GM12878 (cell line): ENCODE data around the gene THOC3. TPM values are rescaled to one million over a fixed set of nuclear protein-coding genes. Genes with fewer than 3 reads are reported as not detected.
A peak's percentile ranks its signal among the peaks of the same experiment; 100 is the strongest.
"Not testable (repeated sequence)": the region's sequence is repeated elsewhere in the genome, so short reads cannot be mapped to it uniquely, and the experiment has no call there.

Experiments
- ATAC-seq: fragments of 200-7000 bp; cut with Tn5 transposase; 3 replicates; pipeline ENCODE4 v1.9.1; 2020; ENCODE audit warnings: mild to moderate bottlenecking, moderate library complexity
- Bru-seq: library from RNA; stranded (reverse); fragments of 400-500 nt; gene quantifications from one replicate; lab custom pipeline; 2021; lab: Mats Ljungman, UMichigan
- BruChase-seq, 2 experiments: library from RNA; stranded (reverse); fragments of 400-500 nt; gene quantifications; one replicate each; lab custom pipeline; 2021; lab: Mats Ljungman, UMichigan
- BruUV-seq: library from RNA; stranded (reverse); fragments of 400-500 nt; replicated peaks from 2 replicates; lab custom pipeline; 2021; lab: Mats Ljungman, UMichigan
- CTCF ChIA-PET: fragments of 300-600 bp; sonication (Branson Sonifier 250); formaldehyde crosslinking; extraction: SDS; loops from one replicate; lab custom pipeline; 2021; ENCODE audit warnings: inconsistent platforms; lab: Yijun Ruan, JAX
- POLR2A ChIA-PET: fragments of 350-600 bp; formaldehyde crosslinking; extraction: SDS; loops from one replicate; lab custom pipeline; 2021; ENCODE audit warnings: inconsistent platforms; lab: Charles Lee
- RAD21 ChIA-PET: fragments of 300-600 bp; sonication (Branson Sonifier 250); formaldehyde crosslinking; loops from one replicate; lab custom pipeline; 2023; ENCODE audit warnings: antibody characterized with exemption; ENCODE audit not compliant: unreplicated experiment; lab: Charles Lee
- SMC1A ChIA-PET: fragments of 300-600 bp; sonication (Branson Sonifier 250); formaldehyde crosslinking; loops from one replicate; lab custom pipeline; 2023; ENCODE audit not compliant: unreplicated experiment, uncharacterized antibody; lab: Charles Lee
- DNase-seq: peaks from one replicate; pipeline ENCODE4 v3.0.0-alpha.2; 2011; ENCODE audit warnings: low read depth, low spot score
- FAIRE-seq: peaks from 3 replicates; lab custom pipeline; 2011; peaks lifted over from hg19 to GRCh38; lab: Jason Lieb, UNC
- H2AFZ ChIP-seq: 2 replicates; pipeline ENCODE4 v1.6.0; 2011; ENCODE audit warnings: low read depth, low read length, control low read depth; ENCODE audit not compliant: control insufficient read depth
- H3K27ac ChIP-seq: 2 replicates; pipeline ENCODE4 v1.5.1; 2011; ENCODE audit warnings: control low read depth; ENCODE audit not compliant: control insufficient read depth, insufficient read depth
- H3K27me3 ChIP-seq, 2 experiments: replicated peaks in 1 of 2; 2 replicates each; pipeline versions ENCODE4 v1.6.0 to v1.6.1; 2011; ENCODE audit warnings: low read length in 1 of 2; ENCODE audit not compliant: control insufficient read depth in 2 of 2, insufficient read depth in 2 of 2
- H3K36me3 ChIP-seq, 2 experiments: 2 replicates each; pipeline ENCODE4 v1.5.1; 2011; ENCODE audit warnings: low read length in 1 of 2; ENCODE audit not compliant: control insufficient read depth in 2 of 2, insufficient read depth in 2 of 2
- H3K4me1 ChIP-seq: 2 replicates; pipeline ENCODE4 v1.6.1; 2011; ENCODE audit warnings: mild to moderate bottlenecking, low read length, moderate library complexity, mixed read lengths; ENCODE audit not compliant: control insufficient read depth, insufficient read depth
- H3K4me2 ChIP-seq: 2 replicates; pipeline ENCODE4 v1.6.0; 2011; ENCODE audit warnings: control low read depth; ENCODE audit not compliant: control insufficient read depth, insufficient read depth
- H3K4me3 ChIP-seq: fragments of 200-600 bp; sonication (generic); 2 replicates; pipeline ENCODE4 v1.5.1; 2016
- H3K79me2 ChIP-seq: 2 replicates; pipeline ENCODE4 v1.6.0; 2011; ENCODE audit warnings: low read length; ENCODE audit not compliant: control insufficient read depth, insufficient read depth
- H3K9ac ChIP-seq: 2 replicates; pipeline ENCODE4 v1.8.0; 2011; ENCODE audit warnings: low read length, control low read depth, mixed read lengths; ENCODE audit not compliant: control insufficient read depth, insufficient read depth
- H3K9me3 ChIP-seq: replicated peaks from 3 replicates; pipeline ENCODE4 v1.5.1; 2011; ENCODE audit warnings: mild to moderate bottlenecking, low read length; ENCODE audit not compliant: control insufficient read depth, insufficient read depth
- H4K20me1 ChIP-seq: 2 replicates; pipeline ENCODE4 v1.6.0; 2011; ENCODE audit not compliant: control insufficient read depth, insufficient read depth
- HCFC1 ChIP-seq: fragments of 150-350 bp; IDR thresholded peaks from 2 replicates; pipeline ENCODE4 v1.6.1; 2014; ENCODE audit warnings: low read length
- IKZF1 ChIP-seq: fragments of 450-650 bp; conservative IDR thresholded peaks from 2 replicates; pipeline ENCODE4 v1.6.1; 2017; ENCODE audit warnings: antibody characterized with exemption, mild to moderate bottlenecking
- MXI1 ChIP-seq: fragments of 150-350 bp; IDR thresholded peaks from 2 replicates; pipeline ENCODE4 v1.6.1; 2011; ENCODE audit warnings: low read depth, mild to moderate bottlenecking, inconsistent platforms, low read length, improper control_type of control experiment
- NRF1 ChIP-seq: conservative IDR thresholded peaks from 2 replicates; pipeline ENCODE4 v1.6.1; 2011; ENCODE audit warnings: mild to moderate bottlenecking, low read depth, low read length, improper control_type of control experiment
- POLR2A ChIP-seq: IDR thresholded peaks from 2 replicates; pipeline ENCODE4 v1.6.1; 2011; ENCODE audit warnings: low read depth, mild to moderate bottlenecking, low read length
- SIX5 ChIP-seq: IDR thresholded peaks from 2 replicates; pipeline ENCODE4 v1.6.1; 2011; ENCODE audit warnings: mild to moderate bottlenecking, low read depth, low read length, moderate library complexity; ENCODE audit not compliant: severe bottlenecking
- YY1 ChIP-seq: IDR thresholded peaks from 2 replicates; pipeline ENCODE4 v1.6.1; 2011; ENCODE audit warnings: low read depth, mild to moderate bottlenecking, low read length
- WGBS: methylation state at CpG from one replicate; pipeline ENCODE4 v1.1.6; 2016; ENCODE audit warnings: low lambda C conversion rate; ENCODE audit not compliant: insufficient replicate concordance, insufficient coverage; ENCODE audit errors: missing lambda C conversion rate; 5-methylcytosine and 5-hydroxymethylcytosine counted together
- in situ Hi-C: fragments of 300-500 bp; cut with MboI; formaldehyde crosslinking; loops from 9 replicates; pipeline ENCODE4 v1.14.3; 2018; ENCODE audit warnings: mixed read lengths
- intact Hi-C: fragments of 100-400 bp; cut with micrococcal nuclease; formaldehyde crosslinking; loops from one replicate; pipeline ENCODE4 v1.14.2; 2022; ENCODE audit not compliant: unreplicated experiment
- long read RNA-seq, 2 experiments: library from polyadenylated mRNA; unstranded; transcript quantifications; one replicate each; pipeline ENCODE4 v2.0.0, GENCODE V29; 2019 to 2020
- polyA minus RNA-seq, 3 experiments: library from RNA; depleted of rRNA, polyadenylated mRNA; stranded (reverse); fragments of >200 nt; gene quantifications; 2 replicates each; pipeline ENCODE4 v1.2.3, GENCODE V29; 2011
- polyA plus RNA-seq, 11 experiments: library from polyadenylated mRNA; depleted of rRNA in 4 of 11; unstranded in 6 of 11; stranded (reverse) in 5 of 11; fragments of >200 nt; fragmentation: Nextera tagmentation in 4 of 11; fragmentation: Illumina TruSeq in 1 of 11; extraction: Ambion mirVana in 4 of 11; extraction: Trizol in 1 of 11; gene quantifications; 1 replicate in 1 of 11; 2 replicates in 10 of 11; pipeline versions ENCODE4 v1.2.1 to v1.2.3, GENCODE V29; 2011 to 2016; ENCODE audit warnings: inconsistent platforms in 2 of 11, missing spikeins in 2 of 11, low read depth in 1 of 11
- total RNA-seq, 4 experiments: library from RNA; depleted of rRNA in 3 of 4; stranded (reverse); fragments of >200 nt in 3 of 4; fragmentation: Illumina TruSeq in 1 of 4; extraction: Trizol in 1 of 4; gene quantifications; 2 replicates each; pipeline versions ENCODE4 v1.2.1 to v1.2.3, GENCODE V29; 2013 to 2021
- TF ChIP-seq, protein P1 (sequence below): fragments of 450-650 bp; conservative IDR thresholded peaks from 2 replicates; pipeline ENCODE4 v1.6.1; 2017; ENCODE audit warnings: mild to moderate bottlenecking, moderate library complexity

THOC3 gene, protein sequence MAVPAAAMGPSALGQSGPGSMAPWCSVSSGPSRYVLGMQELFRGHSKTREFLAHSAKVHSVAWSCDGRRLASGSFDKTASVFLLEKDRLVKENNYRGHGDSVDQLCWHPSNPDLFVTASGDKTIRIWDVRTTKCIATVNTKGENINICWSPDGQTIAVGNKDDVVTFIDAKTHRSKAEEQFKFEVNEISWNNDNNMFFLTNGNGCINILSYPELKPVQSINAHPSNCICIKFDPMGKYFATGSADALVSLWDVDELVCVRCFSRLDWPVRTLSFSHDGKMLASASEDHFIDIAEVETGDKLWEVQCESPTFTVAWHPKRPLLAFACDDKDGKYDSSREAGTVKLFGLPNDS
- 55.0 and 58.9 TPM in 2 replicates for total RNA-seq (2013; cell fraction: nucleolus; rRNA removed)
- 82.7 and 84.0 TPM in 2 replicates for total RNA-seq (2014; rRNA removed)
- 76.6 and 80.9 TPM in 2 replicates for total RNA-seq (2014; rRNA removed; fragmentation: Illumina TruSeq; extraction: Trizol)
- 82.7 and 82.9 TPM in 2 replicates for total RNA-seq (2021)
- polyA plus RNA-seq (2011; ENCODE audit: low read depth) = 51.0 TPM
- polyA plus RNA-seq (2011; rRNA removed) = 195 and 207 TPM in 2 replicates
- 131 and 135 TPM in 2 replicates for polyA plus RNA-seq (2011; cell fraction: cytosol; rRNA removed)
- 58.6 and 71.6 TPM in 2 replicates for polyA plus RNA-seq (2011; cell fraction: nucleus; rRNA removed)
- 38.4 and 55.1 TPM in 2 replicates for polyA plus RNA-seq (2012)
- 74.2 and 90.0 TPM in 2 replicates for polyA plus RNA-seq (2014; fragmentation: Illumina TruSeq; extraction: Trizol)
- polyA plus RNA-seq (2014; fragmentation: Nextera tagmentation; extraction: Ambion mirVana) = 10 to 100 TPM; 40.2 to 48.7 TPM
- 95.4 and 99.3 TPM in 2 replicates for polyA plus RNA-seq (2014; rRNA removed)
- polyA plus RNA-seq (2016; fragmentation: Nextera tagmentation; extraction: Ambion mirVana) = 100 to 1,000 TPM; 121 to 128 TPM
- 149 and 192 TPM in 2 replicates for polyA minus RNA-seq (2011; rRNA and poly(A)+ RNA removed)
- 28.1 and 32.6 TPM in 2 replicates for polyA minus RNA-seq (2011; cell fraction: cytosol; rRNA and poly(A)+ RNA removed)
- 25.9 and 38.2 TPM in 2 replicates for polyA minus RNA-seq (2011; cell fraction: nucleus; rRNA and poly(A)+ RNA removed)
- percentile 48 among the genes with signal in this experiment for Bru-seq, nascent RNA
- percentile 53 among the genes with signal in this experiment for BruChase-seq, experiment 1, labeled RNA remaining after a 6-hour chase
- BruChase-seq, experiment 2, labeled RNA remaining after a 2-hour chase = percentile 51 among the genes with signal in this experiment
- long read RNA-seq, experiment 1, transcript THOC3-208 (5 exons, 1,796 nt) = minor isoform, 5 of 132 reads
- long read RNA-seq, experiment 1, transcript THOC3-201 (6 exons, 1,589 nt) = major isoform, 96 of 132 reads
- long read RNA-seq, experiment 1, partial matches to known transcripts = 0 of 132 reads
- long read RNA-seq, experiment 1, other reads (novel, unspliced or antisense) = 31 of 132 reads
- long read RNA-seq, experiment 2, transcript THOC3-201 (6 exons, 1,589 nt) = major isoform, 577 of 667 reads
- long read RNA-seq, experiment 2, transcript THOC3-208 (5 exons, 1,796 nt) = minor isoform, 24 of 667 reads
- long read RNA-seq, experiment 2, partial matches to known transcripts = 8 of 667 reads
- long read RNA-seq, experiment 2, other reads (novel, unspliced or antisense) = 58 of 667 reads

DNA sequence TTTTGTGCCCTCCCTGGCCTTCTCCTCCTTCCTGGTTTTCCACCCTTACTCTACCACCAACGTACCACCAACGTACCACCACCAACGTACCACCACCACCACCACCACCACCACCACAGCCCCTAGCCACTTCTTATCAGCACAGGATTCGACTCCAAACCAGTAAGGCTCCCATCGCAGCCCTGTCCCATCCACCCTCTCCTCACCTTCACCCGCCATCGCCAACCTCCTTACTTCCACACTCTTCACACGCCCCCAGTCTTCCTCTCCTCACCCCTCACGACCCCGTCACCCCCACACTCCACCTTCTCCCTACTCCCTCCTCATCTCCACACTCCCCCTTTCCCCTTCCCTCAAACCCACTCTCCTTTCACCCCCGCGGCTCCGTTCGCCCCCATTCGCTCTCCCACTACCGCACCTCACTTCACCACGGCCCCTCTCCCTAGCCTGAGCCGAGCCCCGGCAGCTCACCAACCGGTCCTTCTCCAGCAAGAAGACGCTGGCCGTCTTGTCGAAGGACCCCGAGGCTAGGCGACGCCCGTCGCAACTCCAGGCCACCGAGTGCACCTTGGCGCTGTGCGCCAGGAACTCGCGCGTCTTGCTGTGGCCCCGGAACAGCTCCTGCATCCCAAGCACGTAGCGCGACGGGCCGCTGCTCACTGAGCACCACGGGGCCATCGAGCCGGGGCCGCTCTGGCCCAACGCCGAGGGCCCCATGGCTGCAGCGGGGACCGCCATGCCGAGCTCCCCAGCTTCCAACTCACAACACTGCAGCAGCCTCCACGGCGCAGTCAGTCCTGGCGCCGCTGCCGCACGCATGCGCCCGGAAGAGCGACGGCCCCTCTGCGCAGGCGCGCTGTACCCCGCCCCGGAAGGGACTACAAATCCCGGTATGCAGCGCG, at the start of gene THOC3:
Gene THOC3, minus strand, starts transcription at position 845 of the 902 bp plus-strand sequence. Its CDS starts 107 bp downstream, at position 738.
- WGBS = under 1% methylated on average over 39 of the region's 67 CpGs
- H3K27ac ChIP-seq, H3K4me2 ChIP-seq, H3K4me1 ChIP-seq, SMC1A ChIA-PET, H3K9me3 ChIP-seq, H3K36me3 ChIP-seq, intact Hi-C loops, H4K20me1 ChIP-seq, in situ Hi-C loops, POLR2A ChIA-PET, CTCF ChIA-PET, RAD21 ChIA-PET, H3K27me3 ChIP-seq, H3K9ac ChIP-seq, BruUV-seq, H3K79me2 ChIP-seq: not testable (repeated sequence)
- Histone ChIP-seq H2AFZ (peak within 1 kb of the TSS; percentile 47), H3K4me3 (peak within 1 kb of the TSS; percentile 87)
- FAIRE-seq (peak; percentile 85), ATAC-seq (peak; percentile 99), DNase-seq (peak; percentile 52)
- TF ChIP-seq YY1 (peak; percentile 48; the same call in 1 of the 2 replicates), IKZF1 (peak; percentile 42), POLR2A (peak; percentile 68), SIX5 (peak; percentile 12), MXI1 (0 out of 2 replicates have a peak, but pooled peaks have one; percentile 35), HCFC1 (peak; percentile 45; the same call in 1 of the 2 replicates), NRF1 (peak; percentile 46)
- TF ChIP-seq, protein P1, sequence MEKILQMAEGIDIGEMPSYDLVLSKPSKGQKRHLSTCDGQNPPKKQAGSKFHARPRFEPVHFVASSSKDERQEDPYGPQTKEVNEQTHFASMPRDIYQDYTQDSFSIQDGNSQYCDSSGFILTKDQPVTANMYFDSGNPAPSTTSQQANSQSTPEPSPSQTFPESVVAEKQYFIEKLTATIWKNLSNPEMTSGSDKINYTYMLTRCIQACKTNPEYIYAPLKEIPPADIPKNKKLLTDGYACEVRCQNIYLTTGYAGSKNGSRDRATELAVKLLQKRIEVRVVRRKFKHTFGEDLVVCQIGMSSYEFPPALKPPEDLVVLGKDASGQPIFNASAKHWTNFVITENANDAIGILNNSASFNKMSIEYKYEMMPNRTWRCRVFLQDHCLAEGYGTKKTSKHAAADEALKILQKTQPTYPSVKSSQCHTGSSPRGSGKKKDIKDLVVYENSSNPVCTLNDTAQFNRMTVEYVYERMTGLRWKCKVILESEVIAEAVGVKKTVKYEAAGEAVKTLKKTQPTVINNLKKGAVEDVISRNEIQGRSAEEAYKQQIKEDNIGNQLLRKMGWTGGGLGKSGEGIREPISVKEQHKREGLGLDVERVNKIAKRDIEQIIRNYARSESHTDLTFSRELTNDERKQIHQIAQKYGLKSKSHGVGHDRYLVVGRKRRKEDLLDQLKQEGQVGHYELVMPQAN = peak; percentile 66

DNA sequence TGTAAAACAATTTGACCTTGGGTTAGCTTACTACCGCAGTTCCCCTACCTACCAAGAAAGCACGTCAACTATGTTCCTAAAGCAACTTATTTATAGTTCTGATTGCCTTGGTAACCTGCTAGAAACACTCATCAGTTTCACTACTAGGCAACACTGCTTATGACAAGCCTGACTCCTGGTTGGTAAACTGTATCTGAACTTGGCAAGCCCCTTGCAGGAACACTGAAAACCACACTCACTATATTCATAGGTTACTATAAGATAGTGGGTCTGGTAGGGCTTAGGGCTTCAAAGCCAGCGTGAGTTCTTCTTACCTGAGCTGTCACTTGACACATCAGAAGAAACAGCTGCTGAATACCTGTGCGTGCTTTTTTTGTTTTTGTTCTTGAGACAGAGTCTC, 49.2 kb upstream of the THOC3 start:
- H3K4me3 ChIP-seq, H3K4me2 ChIP-seq, H2AFZ ChIP-seq, SMC1A ChIA-PET, ATAC-seq, H3K27me3 ChIP-seq, H3K4me1 ChIP-seq, H3K27ac ChIP-seq, H4K20me1 ChIP-seq, H3K36me3 ChIP-seq, in situ Hi-C loops, BruUV-seq, H3K9ac ChIP-seq, intact Hi-C loops, POLR2A ChIA-PET, RAD21 ChIA-PET, FAIRE-seq, DNase-seq, CTCF ChIA-PET, H3K79me2 ChIP-seq, H3K9me3 ChIP-seq: not testable (repeated sequence)
- WGBS = no CpG with 5 or more reads among the region's 4 CpGs
